MV-4-11 (cell line): Measurements from ENCODE around the gene AP3S1.

Source experiments
- DNase-seq: peaks from one replicate; lab custom pipeline; 2025; lab: John Stamatoyannopoulos, UW

Gene AP3S1

GRCh38 chr5:115825948-115826347 lies 15.8 kb upstream of the AP3S1 start:
- DNase-seq = no peak

GRCh38 chr5:115829913-115830312 lies 11.8 kb upstream of the AP3S1 start:
- no peak for DNase-seq

- DNase-seq = peak; percentile 31
Observed at GRCh38 chr5:115831163-115831768, 10.5 kb upstream of the AP3S1 start.

GRCh38 chr5:115835481-115835880 lies 6.3 kb upstream of the AP3S1 start:
- DNase-seq = no peak

- peak; percentile 70 for DNase-seq
Observed at GRCh38 chr5:115838885-115839518, 2.7 kb upstream of the AP3S1 start.

GRCh38 chr5:115840873-115841272 lies 862 bp upstream of the AP3S1 start:
- DNase-seq = no peak

- no peak for DNase-seq
Observed at GRCh38 chr5:115842089-115842935, 577 bp downstream of the AP3S1 start.

GRCh38 chr5:115842952-115843351 lies 1.2 kb downstream of the AP3S1 start:
- no peak for DNase-seq

- no peak for DNase-seq
Observed at GRCh38 chr5:115843444-115844130, 1.9 kb downstream of the AP3S1 start.

- no peak for DNase-seq
Observed at GRCh38 chr5:115844321-115844817, 2.6 kb downstream of the AP3S1 start.

GRCh38 chr5:115847290-115847689 lies 5.6 kb downstream of the AP3S1 start:
- DNase-seq = no peak

GRCh38 chr5:115849258-115849798 lies 7.6 kb downstream of the AP3S1 start:
- no peak for DNase-seq

GRCh38 chr5:115850744-115851416 lies 9.1 kb downstream of the AP3S1 start:
- no peak for DNase-seq

- DNase-seq = no peak
Observed at GRCh38 chr5:115854139-115854538, 12.4 kb downstream of the AP3S1 start.

- DNase-seq = peak; percentile 69
Observed at GRCh38 chr5:115855959-115856358, 14.2 kb downstream of the AP3S1 start.

- DNase-seq = no peak
Observed at GRCh38 chr5:115857057-115857479, 15.3 kb downstream of the AP3S1 start.

- DNase-seq = no peak
Observed at GRCh38 chr5:115857626-115858349, 16.1 kb downstream of the AP3S1 start.

- no peak for DNase-seq
Observed at GRCh38 chr5:115858396-115858795, 16.7 kb downstream of the AP3S1 start.

GRCh38 chr5:115859378-115859777 lies 17.6 kb downstream of the AP3S1 start:
- no peak for DNase-seq

GRCh38 chr5:115869256-115869795 lies 27.6 kb downstream of the AP3S1 start:
- no peak for DNase-seq
